ENCODE data around the gene HSD17B12. TPM values are rescaled to one million over a fixed set of nuclear protein-coding genes. Genes with fewer than 3 reads are reported as not detected.
A peak's percentile ranks its signal among the peaks of the same experiment; 100 is the strongest.

HSD17B12 gene
- 100 to 1,000 TPM in 1 of 2 donors, 10 to 100 TPM in 1; 59.9 to 102 TPM for total RNA-seq

DNA sequence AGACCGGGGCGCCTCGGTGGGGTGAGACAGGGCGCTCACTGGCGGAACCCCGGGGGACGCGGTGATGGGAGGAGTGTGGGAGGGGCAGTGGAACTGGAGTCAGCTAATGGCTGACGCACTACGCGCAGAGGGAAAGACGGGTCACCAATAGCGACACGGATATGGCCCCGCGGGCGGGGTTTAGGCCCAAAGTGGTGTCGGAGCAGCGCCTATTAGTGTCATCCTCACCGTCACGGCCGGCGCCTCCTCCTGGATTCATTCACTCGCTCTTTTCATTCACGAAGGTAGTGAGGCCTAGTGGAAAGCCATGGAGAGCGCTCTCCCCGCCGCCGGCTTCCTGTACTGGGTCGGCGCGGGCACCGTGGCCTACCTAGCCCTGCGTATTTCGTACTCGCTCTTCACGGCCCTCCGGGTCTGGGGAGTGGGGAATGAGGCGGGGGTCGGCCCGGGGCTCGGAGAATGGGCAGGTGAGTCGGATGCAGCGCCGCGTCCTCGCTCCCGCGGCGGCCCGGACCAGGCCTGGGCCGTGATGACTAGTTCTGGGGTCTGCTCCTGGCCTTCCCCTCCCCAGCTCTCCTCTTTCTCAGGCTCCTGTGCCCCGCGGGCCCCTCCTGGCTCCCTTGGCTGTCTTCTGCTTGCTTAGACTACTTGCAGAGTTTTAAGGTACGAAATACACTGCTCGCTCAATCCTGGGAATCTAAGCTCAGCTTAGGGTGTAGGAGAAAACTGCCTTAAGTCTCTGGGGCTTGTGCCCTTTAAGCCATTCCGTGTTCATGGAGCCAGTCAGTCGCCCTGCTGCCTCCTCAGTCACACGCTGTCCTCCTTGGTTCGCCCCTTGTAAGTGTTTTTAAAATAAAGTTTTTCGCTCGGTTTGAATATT is at the start of gene HSD17B12:
TSS of gene HSD17B12 (plus strand) at position 218 of the 880 bp plus-strand sequence. CDS start at position 308, 90 bp downstream.
- peak within 1 kb of the TSS; percentile 86 for H3K27ac ChIP-seq
- no peaks in the 10 kb centered on the region for H3K36me3 ChIP-seq
- DNase-seq (ENCODE audit: low spot score) = peak; percentile 99
- H3K27me3 ChIP-seq (replicated peaks; ENCODE audit: insufficient read depth) = no peaks in the 10 kb centered on the region
- WGBS = under 1% methylated on average over 47 of the region's 62 CpGs
- H3K4me3 ChIP-seq = peak within 1 kb of the TSS; percentile 67 to 72
- H3K4me1 ChIP-seq (replicated peaks) = no peaks in the 10 kb centered on the region
- intact Hi-C loops (cut with DNase I) = loop anchor here (2.0 kb wide), 1 partner anchor 36 kb away; no protein-coding TSS in a partner anchor
- no peaks in the 10 kb centered on the region for H3K9me3 ChIP-seq
- TF ChIP-seq POLR2AphosphoS5 (IDR thresholded peaks at IDR 0.05) (peak; percentile 94), POLR2A (IDR thresholded peaks at IDR 0.05) (peak; percentile 90), CTCF (IDR thresholded peaks at IDR 0.05) (peak in 1 of 4 experiments; percentile 19)

- H3K4me3 ChIP-seq = no peak overlapping the region
- DNase-seq (ENCODE audit: low spot score) = no peak
- no peaks in the 10 kb centered on the region for H3K9me3 ChIP-seq
- H3K4me1 ChIP-seq (replicated peaks) = no peaks in the 10 kb centered on the region
- TF ChIP-seq CTCF (IDR thresholded peaks at IDR 0.05) (no peak), POLR2A (IDR thresholded peaks at IDR 0.05) (no peak), POLR2AphosphoS5 (IDR thresholded peaks at IDR 0.05) (no peak)
- intact Hi-C loops (cut with DNase I) = no loop called here
- 33% methylated on average over 14 of the region's 14 CpGs for WGBS
- H3K36me3 ChIP-seq = no peaks in the 10 kb centered on the region
- peaks cover 3% of the 10 kb centered on the region for H3K27me3 ChIP-seq (replicated peaks; ENCODE audit: insufficient read depth)
- H3K27ac ChIP-seq = no peak overlapping the region
Measured at GRCh38 chr11:43631732-43632131, 48.8 kb upstream of the HSD17B12 start.

- Histone ChIP-seq H3K4me3 (no peak overlapping the region), H3K27ac (no peak overlapping the region), H3K36me3 (no peaks in the 10 kb centered on the region), H3K4me1 (replicated peaks) (no peaks in the 10 kb centered on the region), H3K9me3 (no peaks in the 10 kb centered on the region), H3K27me3 (replicated peaks; ENCODE audit: insufficient read depth) (peaks cover 3% of the 10 kb centered on the region)
- intact Hi-C loops (cut with DNase I) = no loop called here
- DNase-seq (ENCODE audit: low spot score) = no peak
- 26% methylated on average over 3 of the region's 3 CpGs for WGBS
- TF ChIP-seq POLR2A (IDR thresholded peaks at IDR 0.05) = no peak
- no peak for TF ChIP-seq CTCF (IDR thresholded peaks at IDR 0.05)
- TF ChIP-seq POLR2AphosphoS5 (IDR thresholded peaks at IDR 0.05) = no peak
Measured at GRCh38 chr11:43632181-43632580, 48.4 kb upstream of the HSD17B12 start.

DNA sequence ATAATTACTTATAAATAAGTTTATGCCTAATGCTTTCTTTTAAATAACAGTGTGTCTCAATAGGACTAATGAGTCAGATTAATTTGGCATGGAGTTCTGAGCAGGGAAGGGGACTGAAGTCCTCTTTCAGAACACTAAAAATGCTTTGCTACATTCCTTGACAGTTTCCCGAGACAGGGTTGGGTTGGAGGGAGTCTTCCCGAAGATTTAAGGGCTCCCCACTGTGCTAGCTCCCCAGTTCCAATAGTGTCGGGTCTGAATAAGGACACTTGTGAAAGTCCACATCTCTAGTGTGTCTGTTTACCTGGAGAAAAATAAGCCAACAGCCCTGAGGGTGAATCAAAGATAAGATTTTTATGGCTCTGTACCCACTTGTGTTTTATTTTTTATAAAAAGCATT is 41.8 kb upstream of the HSD17B12 start:
- H3K9me3 ChIP-seq = no peaks in the 10 kb centered on the region
- H3K36me3 ChIP-seq = no peaks in the 10 kb centered on the region
- intact Hi-C loops (cut with DNase I) = no loop called here
- no peak for DNase-seq (ENCODE audit: low spot score)
- H3K27me3 ChIP-seq (replicated peaks; ENCODE audit: insufficient read depth) = no peaks in the 10 kb centered on the region
- TF ChIP-seq CTCF (IDR thresholded peaks at IDR 0.05) (no peak), POLR2A (IDR thresholded peaks at IDR 0.05) (no peak), POLR2AphosphoS5 (IDR thresholded peaks at IDR 0.05) (no peak)
- no peaks in the 10 kb centered on the region for H3K4me1 ChIP-seq (replicated peaks)
- H3K4me3 ChIP-seq = no peak overlapping the region
- H3K27ac ChIP-seq = no peak overlapping the region
- WGBS = 7% methylated on average over 3 of the region's 3 CpGs

Data from prostate gland (tissue), 2 donors.